Daoy (cell line): ENCODE data around the gene APOBEC3A. TPM values are rescaled to one million over a fixed set of nuclear protein-coding genes. Genes with fewer than 3 reads are reported as not detected.
A peak's percentile ranks its signal among the peaks of the same experiment; 100 is the strongest.
"Not testable (repeated sequence)": the region's sequence is repeated elsewhere in the genome, so short reads cannot be mapped to it uniquely, and the experiment has no call there.

Experiments used
- DNase-seq: peaks from one replicate; pipeline ENCODE4 v3.0.0-alpha.2; 2015; ENCODE audit warnings: low read depth
- total RNA-seq: library from RNA; depleted of rRNA; stranded (reverse); fragments of >200 nt; shearing (Covaris generic); gene quantifications from 2 replicates; pipeline ENCODE4 v1.2.3, GENCODE V29; 2014

The APOBEC3A gene
- total RNA-seq, 1 experiment from 2014 or later, result not detected

DNA sequence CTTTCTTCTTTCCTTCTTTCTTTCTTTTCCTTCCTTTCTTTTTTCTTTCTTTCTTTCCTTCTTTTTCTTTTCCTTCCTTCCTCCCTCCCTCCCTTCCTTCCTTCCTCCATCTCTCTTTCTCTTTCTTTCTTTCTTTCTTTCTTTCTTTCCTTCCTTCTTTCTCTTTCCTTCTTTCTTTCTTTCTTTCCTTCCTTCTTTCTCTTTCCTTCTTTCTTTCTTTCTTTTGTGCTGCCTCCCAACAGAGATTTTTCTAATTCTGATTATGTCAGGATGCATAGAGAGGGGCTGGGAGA is 1.2 kb downstream of the APOBEC3A start:
- DNase-seq, result not testable (repeated sequence)

DNA sequence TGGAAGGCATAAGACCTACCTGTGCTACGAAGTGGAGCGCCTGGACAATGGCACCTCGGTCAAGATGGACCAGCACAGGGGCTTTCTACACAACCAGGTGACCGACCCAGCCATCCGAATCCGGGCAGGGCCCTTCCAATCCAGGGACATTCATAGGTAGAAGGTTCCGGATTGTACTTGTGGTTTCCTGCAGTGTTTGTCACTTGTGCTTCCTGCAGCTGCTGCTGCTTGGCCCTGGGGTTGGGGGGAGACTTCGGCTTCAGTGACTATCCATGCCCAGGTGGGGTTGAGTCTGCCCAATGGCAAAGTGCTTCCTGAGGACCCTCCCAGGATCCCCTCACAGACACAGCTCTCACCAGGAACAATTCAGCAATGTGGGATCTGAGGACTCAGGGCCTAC is 2.2 kb downstream of the APOBEC3A start:
- DNase-seq, result no peak

DNA sequence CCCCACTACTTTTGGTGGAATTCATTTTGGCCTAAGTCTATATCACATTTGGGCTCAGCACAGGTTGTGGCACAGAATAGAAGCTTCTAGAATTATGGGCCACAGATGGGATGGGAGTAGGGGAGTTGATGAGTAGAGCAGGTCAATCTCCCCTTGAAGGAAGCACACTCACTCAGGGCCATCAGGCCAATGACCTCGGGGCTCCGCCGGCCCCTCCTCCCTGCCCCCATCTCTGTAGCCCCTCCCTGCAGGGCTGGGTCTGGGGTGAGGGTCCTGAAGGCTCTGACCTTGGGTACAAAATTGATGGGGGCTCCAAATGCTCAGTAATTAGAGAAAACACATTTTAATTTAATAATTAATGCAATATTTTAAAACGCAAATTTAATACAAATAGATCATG is 3.3 kb downstream of the APOBEC3A start:
- DNase-seq, result not testable (repeated sequence)

DNA sequence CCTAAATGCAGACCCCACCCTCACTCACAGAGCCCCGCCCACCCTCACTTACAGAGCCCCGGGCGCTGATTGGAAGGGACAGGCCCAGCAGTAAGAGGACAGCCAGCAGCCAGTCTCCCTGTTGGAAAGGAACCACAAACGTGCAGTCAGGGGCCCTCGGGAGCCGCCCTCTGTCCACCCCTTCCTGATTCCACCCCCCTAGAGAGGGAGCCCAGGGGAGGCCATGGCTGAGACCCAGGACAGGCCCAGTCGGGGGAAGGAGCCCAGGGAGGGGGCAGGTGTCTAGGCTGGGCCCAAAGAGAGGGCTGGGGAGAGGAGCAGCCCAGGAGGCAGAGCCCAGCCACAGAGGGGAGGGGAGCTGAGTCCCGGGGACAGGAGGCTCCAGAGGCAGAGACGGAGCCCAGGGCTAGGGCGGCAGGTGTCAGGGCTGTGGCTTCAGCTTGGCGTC is 5.9 kb downstream of the APOBEC3A start:
- DNase-seq, result not testable (repeated sequence)

DNA sequence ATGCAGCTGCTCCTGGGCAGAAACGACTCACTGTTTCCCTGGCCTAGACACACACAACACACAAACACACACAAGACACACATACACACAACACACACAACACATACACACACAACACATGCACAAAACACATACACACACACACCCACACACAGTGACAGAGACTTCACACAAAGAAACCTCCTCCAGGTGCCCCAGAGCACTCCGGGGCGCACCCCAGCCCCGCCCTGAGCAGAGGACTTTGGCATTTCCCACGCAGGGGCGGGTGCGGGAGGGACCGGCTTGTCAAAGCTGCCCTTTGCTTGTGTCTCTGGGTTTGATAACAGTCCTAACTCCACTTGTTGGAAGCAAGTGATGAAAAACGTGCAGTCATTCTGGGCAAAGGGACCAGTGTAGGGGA is 6.5 kb downstream of the APOBEC3A start:
- DNase-seq, result no peak

DNA sequence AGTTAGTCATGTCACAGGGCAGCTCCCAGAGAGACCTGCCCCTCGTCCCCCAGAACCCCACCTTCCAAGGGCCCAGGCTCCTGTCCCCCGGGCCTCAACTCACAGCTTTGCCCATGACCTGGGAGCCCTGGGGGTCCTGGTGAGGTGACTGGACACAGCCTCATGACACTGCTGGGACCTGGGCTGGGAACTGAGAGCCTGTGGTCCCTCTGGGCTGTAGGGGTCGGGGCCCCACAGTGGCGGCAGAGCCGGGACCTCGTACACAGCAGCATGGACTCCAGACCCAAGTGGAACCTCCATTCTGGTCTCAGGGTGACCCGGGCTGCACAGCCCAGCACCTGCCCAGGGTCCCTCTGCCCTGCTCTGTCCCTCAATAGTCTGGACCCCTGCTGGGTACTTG is 6.9 kb downstream of the APOBEC3A start:
- no peak for DNase-seq

DNA sequence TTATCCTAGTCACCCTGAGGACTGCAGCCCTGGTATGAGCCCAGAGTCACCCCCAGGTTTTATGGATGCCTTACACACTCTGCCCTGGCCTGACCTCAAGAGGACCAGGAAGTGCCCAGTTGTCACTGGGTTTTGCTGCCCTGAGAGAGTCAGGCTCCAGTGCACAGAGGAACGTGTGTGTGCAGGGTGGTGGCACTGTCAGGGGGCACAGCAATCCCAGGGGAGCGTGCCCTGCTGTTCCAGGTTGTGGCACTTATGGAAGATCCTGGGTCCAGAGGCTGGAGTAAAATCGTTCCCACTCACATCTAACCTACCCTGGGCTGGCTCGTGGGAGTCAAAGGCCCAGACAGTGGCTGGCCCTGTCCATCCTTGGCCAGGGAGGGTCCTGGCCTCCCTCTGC is 7.6 kb downstream of the APOBEC3A start:
- no peak for DNase-seq

DNA sequence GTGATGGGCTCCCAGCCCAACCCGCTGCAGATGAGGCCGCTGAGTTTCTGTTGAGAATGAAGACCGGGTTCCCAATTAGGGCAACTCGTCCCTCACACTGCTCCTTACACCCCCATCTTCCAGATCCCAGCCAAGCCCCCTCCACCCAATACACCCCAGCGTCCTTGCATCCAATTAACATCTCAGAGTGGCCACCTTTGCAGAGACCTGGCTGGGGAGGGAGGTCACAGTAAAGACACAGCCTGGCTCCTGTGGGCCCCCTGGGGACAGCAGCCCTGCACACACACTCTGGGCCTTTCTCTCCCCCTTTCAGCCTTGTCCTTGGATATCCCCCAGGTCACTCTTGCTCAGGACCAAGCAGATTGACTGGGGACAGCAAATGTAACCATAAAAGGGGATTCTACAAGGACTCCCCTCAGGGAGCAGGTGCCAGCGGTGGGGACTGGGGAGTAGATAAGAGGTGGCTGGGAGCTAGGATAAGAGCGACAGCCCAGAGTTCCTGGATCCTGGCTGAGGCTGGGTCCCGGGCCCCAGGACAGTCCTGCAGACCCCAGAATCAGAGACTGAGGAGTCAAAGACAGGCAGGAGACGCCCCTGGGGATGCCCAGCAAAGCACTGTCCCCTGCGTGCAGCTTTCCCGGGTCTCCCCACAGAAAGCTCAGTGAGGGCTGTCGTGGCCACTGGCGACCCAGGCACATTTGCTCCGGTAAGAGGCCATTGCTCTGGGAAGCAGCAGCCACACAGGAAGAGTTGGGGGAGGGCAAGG is 8.4 kb downstream of the APOBEC3A start:
- DNase-seq, result no peak

DNA sequence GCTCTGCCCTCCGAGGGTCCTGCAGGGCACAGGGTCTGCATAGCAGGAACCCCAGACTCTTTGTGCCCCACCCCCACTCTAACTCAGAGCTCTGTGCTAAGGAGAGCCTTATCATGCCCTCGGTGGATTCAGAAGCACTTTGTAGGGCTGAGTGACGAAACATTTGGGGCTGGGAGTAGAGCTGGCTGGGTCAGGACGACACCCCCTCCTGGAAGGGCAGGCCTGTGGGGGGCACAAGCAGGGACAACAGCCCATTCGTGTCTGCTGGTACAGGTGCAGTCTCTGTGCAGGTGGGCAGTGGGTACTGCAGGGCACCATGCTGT is 8.9 kb downstream of the APOBEC3A start:
- DNase-seq, result no peak

DNA sequence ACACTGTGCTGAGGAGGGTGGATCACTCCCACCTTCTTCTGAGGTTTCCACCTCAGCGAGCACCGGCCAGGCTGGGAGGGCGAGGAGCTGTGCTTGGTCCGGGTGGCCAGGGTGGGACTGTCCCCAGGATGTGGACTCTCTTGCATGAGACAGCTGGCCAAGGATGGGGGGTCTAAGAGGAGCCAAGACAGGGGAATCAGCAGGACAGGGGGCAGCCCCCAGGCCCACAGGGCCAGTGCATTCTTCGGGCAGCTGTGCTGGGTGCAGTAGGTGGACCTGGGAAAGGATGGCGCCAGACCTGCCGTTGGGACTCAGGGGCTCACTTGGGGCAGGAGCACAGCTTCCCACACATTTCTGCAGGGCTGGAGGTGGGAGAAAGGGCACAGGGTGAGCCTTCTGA is 9.5 kb downstream of the APOBEC3A start:
- DNase-seq, result no peak

DNA sequence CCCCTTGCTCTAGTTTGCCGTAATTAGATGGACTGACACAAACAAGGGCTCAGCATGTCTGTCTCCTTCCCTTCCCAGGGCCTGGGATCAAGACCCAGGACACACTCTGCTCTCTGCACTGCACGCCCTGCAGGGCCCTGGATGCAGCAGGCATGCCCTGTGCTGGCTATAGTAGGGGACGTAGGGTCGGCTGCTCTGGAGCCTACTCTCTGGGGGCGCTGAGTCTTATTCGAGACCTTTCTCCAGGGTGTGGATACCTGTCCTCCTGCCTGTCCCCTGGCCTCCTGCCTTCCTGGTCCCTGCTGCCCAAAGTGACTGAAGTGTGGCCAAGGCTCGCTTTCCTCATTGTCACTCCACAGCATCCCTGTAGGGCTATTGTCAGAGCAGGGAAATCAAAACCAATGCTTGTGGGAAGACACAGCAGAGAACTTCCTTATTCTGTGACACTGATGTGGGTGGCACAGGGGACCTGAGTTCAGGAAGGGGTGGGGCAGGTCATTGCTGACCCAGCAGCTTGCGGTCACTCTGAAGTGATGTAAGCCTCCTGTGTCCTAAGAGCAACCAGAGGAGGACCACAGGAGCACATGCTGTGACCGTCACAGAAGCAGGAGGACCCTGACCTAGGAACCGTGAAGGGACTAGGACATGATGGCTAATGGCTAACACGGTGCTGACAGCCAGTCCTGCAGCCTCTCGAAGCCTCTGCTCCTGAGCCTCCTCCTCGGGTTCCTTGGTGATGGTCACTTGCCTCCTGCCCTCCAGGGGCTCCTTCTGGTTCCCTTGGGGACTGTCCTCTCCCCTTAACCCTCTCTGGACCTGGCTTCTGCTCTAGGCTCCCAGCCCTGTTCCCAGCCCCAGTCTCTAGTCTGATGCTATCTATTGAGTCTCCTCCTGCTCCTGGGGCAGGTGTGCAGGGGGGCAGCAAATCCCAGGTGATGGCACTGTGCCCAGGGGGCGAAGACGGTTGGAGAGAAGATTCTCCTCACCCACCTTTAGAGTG is 10.3 kb downstream of the APOBEC3A start:
- no peak for DNase-seq

DNA sequence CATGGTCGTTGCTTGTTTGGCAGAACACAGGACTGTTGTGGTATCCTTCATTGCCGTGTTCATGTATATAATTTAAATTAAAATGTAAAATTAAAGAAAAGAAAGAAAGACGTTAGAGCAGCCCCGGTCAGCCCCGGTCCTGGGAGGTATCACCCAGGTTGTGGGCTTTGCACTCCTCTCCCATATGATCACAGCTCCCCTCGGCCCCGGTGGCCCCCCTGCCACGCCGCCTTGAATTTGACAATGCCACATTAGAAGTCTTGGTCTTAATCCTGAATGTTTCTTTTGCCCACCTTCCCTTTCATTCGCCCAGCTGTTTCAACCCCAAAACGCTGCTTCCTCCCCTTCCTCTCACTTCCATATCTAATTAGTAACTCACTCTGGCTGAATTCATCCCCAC is 11.4 kb downstream of the APOBEC3A start:
- no peak for DNase-seq

DNA sequence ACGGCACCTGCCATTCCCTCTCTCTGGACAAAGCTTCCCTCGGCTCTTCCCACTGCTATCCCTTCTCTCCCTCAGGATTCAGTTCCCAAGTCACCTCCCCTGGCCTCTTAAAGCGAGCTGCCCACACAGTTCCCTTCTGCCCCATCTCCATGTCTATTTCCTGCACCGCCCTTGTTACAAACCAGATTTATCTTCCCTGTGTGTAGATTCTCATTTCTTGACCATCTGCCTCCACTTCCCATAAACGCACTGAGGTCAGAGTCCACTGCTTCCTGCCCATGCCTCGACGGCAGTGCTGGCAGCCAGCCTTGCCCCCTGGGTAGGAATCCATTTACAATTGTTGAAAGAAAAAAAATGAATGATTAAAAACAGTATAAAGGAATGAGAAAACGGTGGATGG is 13.1 kb downstream of the APOBEC3A start:
- no peak for DNase-seq

DNA sequence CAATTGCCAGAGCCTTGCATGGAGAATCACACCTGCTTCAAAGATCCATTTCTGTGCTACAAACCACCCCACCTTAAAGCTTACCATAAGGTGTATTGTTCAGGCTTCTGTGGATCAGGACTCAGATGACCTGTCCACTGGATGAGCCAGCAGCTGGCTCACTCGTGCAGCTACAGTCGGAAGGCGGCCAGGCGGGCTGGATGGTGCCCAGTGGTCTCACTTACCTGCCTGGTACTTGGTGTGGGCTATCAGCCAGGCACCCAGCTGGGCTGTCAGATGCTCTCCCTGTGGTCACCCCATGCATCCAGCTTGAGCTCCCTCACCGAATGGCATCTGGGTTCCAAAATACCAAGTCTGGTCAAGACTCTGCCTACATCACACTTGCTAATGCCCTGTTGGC is 13.8 kb downstream of the APOBEC3A start:
- DNase-seq, result no peak

DNA sequence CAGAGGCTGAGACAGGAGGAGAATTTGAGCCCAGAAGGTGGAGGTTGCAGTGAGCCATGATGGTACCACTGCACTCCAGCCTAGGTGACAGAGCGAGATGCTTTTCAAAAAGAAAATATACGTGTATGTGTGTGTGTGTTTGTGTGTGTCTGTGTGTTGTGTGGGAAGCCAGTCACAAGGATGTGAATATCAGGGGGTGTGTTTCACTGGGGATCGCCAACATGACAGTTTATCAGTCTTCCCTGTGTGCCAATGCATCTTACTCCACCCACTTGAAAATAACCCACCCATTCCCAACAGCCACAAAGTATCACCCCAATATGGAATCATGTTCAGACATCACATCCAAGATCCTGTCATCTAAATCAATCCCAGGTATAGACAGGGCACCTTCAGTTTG is 14.4 kb downstream of the APOBEC3A start:
- DNase-seq, result no peak

DNA sequence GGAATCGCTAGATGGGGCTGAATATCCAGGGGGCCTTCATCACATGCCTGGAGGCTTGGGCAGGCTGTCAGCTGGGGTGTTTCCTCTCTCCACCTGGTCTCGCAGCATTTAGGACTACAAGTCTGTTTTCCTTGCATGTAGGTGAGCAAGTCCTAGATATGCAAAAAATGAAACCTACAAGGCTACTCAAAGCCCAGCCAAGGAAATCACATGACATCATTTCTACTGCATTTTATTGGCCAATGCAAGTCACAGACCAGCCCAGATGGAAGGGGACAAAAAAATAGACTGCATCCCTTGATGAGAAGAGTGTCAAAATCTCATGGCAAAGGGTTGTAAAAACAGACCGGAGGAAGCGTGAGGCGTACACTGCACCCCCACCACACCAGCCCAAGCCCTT is 15.1 kb downstream of the APOBEC3A start:
- no peak for DNase-seq

DNA sequence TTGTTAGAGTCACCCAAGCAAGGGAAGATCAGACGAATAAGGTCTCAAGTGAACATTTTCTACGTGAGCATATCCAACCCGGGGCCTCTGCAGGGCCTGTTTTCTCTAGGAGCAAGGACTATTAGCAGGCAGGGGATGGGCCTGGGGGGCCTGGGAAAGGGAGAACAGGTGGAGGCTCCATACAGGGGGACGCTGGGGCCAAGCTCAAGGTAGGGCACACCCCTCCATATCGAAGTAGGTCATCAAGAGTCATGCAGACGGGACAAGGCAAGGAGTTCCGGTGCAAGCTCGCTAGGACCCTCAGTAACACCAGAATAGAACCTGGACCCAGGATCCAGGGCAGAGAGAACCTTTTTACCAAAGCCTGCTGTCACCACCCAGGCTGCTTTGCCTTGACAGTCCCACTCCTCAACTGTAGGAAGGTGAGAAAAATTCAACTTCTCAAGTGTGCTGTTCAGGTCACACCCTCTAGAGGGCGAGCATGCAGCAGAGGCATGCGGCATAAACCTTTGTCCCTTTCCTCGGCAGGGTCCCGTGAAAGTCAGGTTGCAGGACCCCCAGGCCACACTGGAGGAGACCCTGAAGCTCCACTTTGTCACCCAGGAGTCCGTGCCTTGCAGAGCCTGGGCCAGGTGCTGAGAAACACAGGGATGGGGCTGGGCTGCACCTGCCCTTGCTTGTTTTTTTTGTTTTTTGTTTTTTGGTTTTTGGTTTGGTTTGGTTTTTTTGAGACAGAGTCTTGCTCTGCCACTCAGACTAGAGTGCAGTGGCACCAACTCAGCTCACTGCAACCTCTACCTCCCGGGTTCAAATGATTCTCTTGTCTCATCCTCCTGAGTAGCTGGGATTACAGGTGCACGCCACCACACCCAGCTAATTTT is 16.1 kb downstream of the APOBEC3A start:
- peak; percentile 38 for DNase-seq

DNA sequence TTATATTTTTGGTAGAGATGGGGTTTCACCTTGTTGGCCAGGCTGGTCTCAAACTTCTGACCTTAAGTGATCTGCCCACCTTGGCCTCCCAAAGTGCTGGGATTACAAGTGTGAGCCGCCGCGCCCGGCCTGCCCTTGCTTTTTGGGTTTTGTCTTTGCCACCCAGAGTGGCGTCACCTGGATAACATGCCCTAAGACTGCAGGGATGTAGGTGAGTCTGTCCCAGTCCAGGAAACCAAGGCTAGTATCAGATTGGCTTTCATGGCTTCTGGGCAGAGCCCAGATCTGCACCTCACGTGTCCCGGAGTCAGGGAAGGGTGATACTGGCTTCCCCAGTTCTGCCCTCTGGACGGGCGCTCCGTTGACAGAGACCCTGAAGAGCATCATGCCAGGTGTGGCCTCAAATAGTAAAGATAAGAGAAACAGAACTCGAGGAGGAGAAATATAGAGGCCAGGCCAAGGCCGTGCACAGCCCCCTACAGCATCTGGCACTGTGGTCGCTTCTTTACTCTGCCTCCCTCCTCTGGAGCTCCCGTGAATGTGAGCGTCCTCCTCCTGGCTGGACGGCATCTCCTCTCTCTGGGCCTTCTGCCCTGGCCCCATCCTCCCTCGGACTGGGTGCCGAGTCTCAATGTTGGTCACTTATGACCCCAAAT is 16.9 kb downstream of the APOBEC3A start:
- DNase-seq, result no peak

DNA sequence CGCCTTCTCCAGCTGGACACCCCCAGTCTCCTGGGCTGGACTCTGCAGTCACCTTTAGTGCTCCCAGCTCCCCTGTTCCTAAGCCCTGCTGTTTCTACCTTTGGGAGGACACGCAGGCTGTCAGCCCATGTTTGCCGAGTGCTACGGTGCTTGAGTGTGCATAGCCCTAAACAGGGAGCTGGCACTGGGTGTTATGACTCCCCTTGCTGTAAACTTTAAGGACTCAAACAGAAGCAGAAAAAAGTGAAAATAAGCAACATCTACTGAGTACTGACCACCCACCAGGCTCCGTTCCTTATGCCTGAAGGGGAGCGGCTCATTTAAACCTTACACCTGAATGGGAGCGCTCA is 17.4 kb downstream of the APOBEC3A start:
- DNase-seq, result no peak

DNA sequence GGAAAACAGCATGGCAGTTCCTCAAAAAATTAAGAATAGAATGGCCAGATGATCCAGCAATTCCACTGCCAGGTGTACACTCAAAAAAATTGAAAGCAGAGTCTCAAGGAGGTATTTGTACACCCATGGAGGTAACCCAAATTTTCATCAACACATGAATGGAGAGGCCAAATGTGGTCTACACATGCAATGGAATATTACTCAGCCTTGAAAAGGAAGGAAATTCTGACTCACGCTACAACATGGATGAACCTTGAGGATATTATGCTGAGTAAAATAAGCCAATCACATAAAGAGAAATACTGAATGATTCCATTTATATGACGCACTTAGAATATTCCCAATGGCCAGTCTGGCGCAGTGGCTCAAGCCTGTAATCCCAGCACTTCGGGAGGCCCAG is 19.9 kb downstream of the APOBEC3A start:
- not testable (repeated sequence) for DNase-seq

DNA sequence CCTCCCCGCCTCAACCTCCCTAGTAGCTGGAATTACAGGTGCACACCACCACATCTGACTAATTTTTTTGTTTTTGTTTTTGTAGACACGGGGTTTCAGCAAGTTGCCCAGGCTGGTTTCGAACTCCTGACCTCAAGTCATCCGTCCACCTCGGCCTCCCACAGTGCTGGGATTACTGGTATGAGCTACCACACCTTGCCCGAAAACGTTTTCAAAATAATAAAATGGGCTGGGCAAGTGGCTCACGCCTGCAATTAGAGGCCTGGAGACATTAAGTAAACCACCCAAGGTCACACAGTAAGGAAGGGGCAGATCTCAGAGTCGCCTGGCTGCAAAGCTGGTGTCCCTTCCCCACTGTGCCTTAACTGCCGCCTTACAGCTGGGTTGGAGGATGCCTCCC is 23.2 kb downstream of the APOBEC3A start:
- DNase-seq, result not testable (repeated sequence)
